Activated CD8-positive, alpha-beta memory T cell treated with anti-CD3 and anti-CD28 coated beads, Interleukin-2, amount 50 U/mL, for 4 hours (primary cell): ENCODE measurements around the gene ABTB2.

Source experiments
- DNase-seq: peaks from one replicate; pipeline ENCODE4 v3.0.0-alpha.2; 2020

The ABTB2 gene

DNA sequence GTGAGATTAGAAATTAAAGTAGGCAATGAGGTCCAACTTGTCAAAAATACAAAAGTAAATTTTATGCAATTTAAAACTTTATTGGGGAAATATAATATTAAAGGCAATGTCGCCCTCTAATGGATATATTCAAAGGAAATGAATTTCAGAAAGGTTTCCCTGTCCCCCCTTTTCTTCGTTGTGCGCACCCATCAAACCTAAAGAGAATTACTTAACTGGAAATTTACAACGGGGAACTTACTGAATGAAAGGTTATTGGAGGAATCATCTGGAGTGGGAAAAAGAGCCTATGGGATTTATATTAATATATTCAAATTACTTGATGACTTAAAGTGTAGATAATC, 1.7 kb upstream of the ABTB2 start:
- peak; percentile 20 for DNase-seq

DNA sequence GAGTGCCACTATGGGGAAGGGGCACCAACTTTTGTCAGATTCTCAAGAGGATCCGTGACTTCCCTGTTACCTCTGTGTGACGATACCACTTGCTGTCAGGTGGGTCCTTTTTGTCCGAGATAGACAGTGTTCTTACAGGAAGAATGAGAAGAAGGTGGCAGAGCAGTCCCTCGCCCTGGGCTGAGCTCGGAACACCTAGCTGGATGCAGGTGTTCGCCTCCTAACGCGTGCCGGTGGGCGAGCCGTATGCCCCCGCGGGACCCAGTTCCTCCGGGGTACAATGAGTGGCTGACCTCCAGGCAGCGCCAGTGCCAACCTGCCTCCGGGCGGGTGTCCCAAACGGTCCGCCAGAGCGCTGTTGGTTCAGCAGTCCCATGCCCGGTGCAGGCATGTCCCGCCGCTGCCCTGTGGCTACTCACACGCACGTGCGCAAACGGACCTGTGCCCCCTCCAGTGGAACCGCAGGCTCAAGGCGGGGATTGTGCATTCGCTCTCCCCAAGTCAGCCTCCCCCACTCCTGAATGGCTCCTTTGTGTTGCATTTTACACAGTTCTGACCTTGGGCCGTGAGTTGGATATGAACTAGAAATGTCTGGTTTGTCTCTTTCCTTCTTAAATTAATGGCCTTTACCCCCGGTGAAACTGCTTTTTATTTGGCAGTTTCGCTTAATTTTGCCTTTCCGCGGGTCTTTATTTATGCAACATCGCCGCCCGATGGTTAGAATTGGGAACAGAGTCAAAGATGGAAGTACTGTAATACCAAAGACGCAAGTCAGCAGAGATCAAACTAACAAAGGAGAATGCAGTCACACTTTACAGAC, 1.1 kb upstream of the ABTB2 start:
- peak; percentile 74 for DNase-seq

DNA sequence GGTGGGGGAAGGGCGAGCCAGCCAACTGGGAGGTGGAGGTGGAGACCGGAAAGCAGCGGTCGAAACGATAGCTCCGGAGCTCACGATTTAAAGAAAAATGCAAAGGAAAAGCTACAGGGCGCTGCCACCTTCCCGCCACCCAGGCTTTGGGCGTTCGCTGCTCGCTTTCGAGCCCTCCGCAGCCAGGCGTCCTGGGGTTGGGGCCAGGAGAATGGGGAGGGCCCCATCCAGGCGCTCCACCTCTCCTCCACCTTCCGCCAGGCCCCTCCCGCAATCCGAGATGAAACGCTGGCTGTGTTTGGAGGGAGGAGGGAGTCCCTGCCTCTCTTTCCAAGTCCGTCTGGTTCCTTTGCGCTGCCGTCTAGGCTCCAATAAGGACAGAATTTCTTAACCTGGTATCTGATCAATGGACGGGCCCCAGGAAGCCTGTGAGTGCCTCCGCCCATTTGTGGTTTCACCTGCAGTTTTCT, 483 bp upstream of the ABTB2 start:
- no peak for DNase-seq

DNA sequence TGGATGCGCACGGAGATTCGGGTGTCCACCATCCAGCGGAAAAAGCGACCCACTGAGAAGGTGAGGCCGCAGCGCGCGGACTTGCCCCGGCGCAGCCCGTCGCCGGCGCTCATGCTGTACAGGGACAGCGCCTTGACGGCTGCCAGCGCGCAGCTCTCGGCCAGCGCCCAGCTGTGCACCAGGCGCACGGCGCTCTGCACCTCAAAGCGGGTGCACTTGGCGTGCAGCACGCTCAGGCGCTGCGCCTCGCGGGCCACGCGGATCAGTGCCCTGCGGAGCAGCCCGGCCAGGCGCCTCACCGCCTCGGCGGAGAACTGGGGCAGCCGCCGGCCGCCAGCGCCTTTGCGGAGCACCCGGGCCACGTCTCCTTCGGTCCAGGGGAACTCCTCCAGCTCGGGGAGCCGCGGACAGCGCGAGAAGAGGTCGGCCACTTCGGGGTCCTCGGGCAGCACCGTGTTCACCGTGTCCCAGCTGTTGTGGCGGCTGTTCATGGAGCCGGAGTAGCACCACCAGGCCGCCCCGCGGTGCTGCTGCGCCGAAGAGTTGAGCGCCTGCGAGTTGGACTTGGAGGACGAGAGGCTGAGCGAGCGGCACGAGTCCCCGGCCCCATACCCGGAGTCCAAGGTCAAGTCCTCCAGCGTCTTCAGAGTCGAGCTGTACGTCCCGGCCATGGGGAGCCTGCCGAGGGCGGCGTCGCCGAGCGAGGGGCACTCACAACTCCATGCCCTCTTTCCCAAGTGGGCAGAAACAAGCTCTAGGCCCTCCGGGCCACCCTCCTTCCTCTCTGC, 703 bp downstream of the ABTB2 start:
- DNase-seq, result peak; percentile 51

DNA sequence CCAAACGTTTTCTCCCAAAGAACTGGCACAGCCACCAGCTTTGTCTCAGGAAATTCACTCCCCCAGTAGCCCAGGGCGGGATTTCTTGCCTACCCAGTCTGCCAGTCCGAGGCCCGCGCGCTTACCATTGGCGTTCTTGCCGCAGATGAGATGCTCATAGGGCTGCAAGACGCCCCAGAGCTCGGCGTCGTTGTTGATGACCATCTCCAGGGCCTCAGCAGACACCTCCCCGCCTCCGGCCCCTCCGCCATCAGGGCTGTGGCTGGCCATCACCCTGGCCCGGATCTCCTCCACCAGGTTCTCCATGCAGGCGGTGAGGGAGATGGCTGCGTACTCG, 1.3 kb downstream of the ABTB2 start:
- DNase-seq, result peak; percentile 19

DNA sequence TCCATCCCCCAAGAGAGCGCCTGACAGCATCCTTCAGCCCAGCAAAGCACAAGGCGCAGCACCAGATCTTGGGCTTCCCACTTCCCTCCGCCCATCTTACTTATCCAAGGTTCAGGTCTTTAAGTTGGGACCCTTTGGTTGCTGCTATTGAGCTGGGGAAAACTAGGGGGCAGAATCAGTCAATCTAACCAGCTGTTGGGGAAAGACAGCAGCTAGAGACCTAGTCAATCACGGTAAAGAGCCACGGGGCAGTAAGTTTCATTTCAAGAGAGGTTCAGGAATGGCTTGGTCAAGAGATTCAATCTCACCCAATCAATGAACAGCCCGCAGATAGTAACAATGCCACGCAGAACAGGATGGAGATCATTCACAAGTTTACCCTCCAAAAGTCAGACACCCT, 1.7 kb downstream of the ABTB2 start:
- DNase-seq, result no peak

DNA sequence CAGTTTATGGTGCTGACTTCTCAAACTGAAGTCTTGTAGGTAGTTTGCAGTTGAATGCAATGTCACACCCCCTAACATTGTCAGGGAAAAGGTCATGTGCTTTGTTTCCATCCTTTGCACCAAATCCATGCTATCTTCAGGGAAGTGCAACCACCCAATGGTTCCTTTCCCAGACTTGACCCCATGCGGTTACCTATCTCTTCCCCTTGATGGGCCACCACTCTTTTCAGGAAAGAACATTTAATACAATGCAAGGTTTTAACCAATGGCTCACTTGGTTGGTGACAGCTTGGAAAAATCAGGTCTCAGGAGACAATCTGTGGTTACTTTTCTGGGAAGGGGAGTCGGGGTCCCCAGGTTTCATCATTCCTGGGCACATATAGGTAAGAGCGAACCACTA, 2.1 kb downstream of the ABTB2 start:
- DNase-seq, result no peak

DNA sequence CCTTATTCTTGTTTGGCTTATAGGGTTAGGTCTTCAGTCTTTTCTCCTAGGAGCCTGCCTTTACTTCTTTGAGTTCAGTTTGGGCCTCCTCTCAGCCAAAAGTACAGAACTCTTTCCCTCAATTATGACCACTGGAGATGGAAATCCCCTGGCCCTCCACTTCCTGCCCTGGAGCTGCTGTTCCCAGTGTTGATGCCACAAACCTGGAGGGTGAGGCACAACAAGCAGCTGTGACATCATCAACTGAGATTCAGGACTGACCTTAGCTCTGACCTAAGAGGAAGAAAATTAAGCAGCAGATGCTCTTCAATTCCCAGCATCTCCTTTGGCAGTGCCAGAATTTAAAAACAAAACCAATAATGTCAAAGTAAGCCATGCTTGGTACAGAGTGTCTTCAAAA, 3.0 kb downstream of the ABTB2 start:
- DNase-seq, result no peak

DNA sequence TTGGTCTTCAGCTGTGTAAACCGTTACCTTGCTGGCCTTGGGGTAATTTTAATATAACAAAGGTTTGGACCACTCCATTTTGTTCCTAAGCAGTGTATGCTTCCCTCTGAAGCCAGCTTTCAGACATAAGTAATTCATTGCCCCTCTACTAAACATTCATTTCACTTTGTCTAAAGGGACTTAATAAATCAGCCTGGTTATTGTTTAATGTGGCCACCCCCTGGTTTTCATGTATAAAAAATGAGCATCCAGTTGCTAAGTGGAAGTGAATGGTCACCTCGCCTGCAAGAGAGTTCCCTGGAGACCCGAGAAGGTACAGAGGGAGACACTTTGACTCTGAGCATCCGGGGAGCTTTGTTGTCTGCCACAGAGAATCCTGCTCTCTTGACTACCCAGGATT, 3.9 kb downstream of the ABTB2 start:
- DNase-seq, result no peak

DNA sequence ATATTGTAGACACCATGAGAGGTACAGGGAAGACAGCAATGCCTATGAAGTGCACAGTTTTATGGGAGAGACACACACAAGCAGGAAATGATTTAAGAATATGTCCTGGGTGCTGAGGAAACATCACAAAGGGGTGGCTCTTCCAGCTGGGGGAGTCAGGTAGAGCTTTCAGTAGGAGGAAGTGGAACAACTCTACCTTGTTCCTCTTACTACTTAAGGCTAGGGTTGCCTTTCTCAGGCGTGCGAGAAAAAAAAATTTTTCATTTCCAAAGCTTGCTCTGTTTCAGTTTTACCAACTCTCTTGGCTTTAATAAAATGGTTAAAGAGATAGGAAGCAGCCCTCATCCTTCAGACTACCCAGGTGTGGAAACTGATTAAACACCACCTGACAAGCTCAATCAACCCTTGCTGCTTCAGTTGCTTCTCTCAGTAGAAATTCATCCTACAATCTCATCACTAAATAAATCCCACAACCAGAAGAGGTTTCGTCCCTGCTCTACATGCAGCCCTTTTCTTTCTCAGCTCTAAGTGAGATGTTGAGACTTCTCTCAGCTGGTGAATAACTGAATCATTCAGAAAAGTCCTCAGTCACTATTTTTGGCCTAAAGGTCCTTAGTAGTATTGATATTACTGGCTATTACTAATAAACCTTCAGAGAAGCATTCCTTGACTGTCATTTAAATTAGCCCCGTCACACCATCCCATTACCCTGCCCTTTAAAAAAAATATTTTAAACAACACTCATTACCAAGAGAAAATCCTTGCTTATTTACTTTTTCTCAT, 5.9 kb downstream of the ABTB2 start:
- DNase-seq, result no peak

DNA sequence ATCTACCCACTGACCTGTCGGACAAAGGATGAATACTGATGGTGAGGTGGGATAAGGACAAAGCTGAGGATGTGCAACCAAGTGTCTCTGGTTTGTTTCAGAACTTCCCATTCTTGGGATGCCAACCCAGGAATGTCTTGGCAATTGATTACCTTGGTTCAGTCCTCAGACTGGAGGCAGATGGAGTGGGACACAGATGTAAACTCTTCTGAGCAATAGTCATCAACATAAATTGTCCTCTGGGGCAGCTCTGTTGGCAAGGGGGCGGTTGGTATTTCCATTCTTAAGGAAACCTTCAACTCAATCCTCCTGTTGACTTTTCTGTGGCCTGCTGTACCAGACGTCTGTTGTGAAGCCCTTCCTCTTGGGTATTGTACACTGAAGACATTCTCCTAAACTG, 6.8 kb downstream of the ABTB2 start:
- DNase-seq, result no peak

DNA sequence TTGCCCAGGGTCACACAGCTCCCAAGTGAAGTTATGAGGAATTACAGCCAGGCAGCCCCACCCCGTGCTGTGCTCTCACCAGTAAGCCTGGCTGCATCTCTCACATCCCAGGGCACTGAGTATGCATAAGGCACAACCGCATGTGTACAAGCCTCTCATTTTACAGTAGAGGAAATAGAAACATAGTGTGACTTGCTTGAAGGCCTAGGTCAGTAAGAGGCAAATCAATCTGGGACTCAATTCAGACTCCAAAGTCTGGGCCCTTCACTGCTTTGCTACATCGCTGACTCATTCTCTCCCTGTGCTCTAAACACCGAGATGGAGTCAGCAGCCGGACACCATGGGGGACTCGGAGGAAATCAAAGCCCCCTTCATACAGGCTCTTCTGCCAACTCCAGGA, 7.9 kb downstream of the ABTB2 start:
- DNase-seq, result no peak

DNA sequence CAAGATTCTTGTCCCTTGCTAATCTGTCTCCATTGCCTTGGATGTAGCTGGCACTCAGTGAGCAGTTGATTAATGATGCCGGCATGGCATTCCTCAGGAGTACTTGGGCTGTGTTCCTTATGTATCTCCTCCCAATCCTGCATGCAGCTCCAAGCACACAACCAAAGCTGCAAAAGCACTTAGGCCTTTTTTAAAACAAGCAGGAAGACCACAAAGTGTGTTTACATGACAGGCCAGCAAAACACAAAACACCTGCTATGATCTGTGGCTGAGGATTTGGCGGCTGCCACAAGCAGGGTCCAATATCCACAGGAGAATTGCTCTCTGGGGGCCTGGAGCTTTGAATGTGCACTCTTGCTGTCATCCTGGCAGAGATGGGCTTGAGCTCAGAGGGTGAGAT, 8.9 kb downstream of the ABTB2 start:
- no peak for DNase-seq

DNA sequence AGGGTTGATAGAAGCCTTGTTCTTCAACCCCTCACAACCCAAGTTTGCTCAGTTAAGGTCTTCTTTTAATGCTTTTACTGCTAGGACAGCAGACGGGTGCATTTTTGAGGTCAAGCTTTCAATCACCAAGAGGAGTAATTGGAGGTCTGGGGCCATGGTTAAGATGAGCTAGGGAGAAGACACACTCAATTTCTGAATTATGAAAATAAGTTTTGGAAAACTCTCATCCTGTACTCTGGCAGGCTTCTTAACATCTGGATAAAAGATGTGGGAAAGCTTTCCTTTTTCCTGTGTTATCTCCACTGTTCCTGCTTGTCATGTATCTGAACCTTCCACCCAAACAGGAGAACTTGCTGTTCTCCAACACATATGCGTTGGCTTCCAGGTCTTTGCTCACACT, 9.7 kb downstream of the ABTB2 start:
- no peak for DNase-seq

DNA sequence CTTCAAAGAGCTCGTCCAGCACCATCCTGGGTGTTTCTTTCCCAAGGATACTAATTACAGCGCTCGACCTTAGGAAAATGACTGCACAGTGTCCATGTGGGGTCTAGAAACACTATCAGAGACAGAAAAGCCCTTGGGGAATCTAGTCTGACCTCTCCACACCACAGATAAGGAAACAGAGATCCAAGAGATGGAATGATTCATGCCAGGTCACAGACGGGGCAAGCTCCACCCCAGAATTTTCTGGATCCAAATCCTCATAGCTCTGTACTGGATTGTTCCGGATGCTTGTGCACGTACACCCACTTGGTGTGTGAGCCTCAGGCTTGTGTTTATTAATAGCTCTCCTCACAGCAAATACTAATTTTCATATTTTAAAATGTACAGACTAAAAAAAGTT, 11.3 kb downstream of the ABTB2 start:
- DNase-seq, result no peak

DNA sequence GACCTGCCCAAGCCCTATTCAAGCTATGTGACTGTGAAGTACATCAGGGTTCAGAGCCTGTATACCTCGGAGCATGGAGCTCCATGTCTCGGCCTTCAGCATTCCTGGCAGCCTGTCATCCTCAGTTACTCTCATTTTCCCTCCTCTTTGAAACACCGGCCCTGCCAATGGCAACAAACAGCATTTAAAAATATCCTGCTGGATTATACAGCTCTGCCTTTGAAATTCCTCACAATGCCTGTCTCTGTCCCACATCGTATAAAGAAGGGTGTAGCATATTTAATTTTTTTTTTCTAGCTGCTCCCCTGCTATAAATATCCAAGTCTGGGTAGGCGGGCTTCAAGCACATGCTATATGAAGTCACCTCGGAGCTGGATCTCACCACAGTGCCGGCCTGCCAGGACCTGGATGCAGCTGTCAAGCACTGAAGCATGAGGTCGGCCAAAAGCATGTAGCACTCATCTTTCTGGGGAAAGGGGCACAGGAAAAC, 11.8 kb downstream of the ABTB2 start:
- no peak for DNase-seq

DNA sequence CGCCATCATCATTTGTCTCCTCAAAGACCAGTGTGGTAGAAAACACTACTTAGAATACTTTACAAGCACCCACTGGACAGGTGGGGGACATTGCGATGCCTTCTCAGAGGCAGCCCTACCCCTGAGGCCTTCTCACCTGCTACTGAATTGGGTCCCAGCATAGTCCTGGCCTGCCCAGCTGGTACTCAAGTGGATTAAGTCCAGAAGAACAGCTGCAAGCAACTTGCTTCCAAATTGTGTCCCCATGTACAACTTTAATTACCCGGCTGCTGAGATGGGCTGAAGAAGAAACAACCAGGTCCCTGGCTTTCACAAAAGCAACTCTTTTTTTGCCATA, 12.3 kb downstream of the ABTB2 start:
- DNase-seq, result no peak

DNA sequence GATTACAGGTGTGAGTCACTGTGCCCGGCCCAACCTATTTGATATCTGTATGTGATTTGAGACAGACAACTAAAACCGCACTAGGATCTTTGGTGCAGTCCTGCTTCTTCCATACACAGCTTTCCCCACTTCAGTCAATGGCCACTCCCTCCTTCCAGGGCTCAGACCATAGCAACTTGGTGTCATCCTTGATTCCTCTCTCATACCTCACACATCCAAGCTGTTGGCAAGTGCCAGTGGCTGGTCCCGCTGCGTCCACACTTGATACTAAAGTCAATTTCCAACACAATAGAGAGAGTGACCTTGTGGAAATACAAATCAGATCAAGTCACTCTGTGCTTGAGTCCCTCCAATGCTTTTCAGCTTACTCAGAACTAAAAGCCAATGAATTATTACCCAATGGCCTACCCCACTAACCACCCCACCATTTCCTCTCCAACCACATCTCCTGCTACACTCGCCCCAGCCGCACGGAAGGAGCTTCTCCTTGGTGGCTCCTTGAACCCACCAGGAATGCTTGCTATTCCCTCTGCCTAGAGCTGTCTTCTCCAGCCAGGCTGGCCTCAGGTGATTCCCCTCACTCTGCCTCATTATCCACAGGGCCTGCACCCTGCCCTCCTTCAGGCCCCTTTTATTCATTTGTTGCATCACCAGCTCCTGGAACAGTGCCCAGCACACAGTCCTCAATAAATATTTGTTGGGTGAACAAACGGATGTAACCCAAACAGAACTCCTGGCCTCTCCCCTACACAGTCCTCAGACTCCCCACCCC, 12.9 kb downstream of the ABTB2 start:
- DNase-seq, result no peak

DNA sequence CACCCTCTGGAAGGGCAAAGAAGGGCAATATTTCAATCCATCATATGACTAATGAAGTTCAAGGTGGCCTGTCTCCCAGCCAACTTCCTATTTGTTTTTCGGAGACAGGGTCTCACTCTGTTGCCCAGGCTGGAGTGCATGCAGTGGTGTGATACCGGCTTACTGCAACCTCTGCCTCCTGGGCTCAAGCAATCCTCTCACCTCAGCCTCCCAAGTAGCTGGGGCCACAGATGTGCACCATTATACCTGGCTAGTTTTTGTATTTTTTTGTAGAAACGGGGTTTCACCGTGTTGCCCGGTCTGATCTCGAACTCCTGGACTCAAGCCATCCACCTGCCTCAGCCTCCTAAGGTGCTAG, 13.4 kb downstream of the ABTB2 start:
- DNase-seq, result no peak

DNA sequence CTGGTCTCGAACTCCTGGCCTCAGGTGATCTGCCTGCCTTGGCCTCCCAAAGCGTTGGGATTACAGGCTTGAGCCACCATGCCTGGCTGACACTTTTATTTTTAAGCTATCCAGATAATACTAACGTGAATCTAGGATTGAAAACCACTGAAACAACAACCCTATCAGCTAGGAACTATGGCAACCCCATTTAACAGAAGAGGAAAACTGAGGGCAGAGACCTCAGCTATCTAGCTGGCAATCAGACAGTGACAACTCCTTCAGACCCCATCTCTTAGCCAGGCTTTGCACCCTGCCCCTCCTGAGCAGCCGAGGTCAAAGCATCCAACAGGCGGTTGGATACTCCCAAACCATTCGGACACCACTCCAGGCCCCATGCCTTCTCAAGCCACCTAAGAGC, 14.1 kb downstream of the ABTB2 start:
- DNase-seq, result no peak

DNA sequence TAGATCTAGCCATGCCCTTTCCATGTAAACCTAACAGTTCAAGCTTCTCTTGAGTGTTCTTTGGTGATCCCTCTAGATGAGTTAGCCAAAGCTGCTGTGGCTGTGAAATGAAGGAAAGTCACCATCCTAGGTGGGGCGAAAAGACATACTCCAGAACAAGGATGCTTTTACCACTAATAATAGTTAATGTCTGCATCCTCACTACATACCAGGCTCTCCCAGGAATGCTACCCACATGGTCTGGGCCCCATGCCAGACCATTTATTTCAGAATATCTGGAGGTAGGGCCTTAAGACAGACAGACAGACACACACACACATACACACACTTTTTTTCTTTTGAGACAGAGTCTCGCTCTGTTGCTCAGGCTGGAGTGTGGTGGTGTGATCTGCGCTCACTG, 14.7 kb downstream of the ABTB2 start:
- no peak for DNase-seq

DNA sequence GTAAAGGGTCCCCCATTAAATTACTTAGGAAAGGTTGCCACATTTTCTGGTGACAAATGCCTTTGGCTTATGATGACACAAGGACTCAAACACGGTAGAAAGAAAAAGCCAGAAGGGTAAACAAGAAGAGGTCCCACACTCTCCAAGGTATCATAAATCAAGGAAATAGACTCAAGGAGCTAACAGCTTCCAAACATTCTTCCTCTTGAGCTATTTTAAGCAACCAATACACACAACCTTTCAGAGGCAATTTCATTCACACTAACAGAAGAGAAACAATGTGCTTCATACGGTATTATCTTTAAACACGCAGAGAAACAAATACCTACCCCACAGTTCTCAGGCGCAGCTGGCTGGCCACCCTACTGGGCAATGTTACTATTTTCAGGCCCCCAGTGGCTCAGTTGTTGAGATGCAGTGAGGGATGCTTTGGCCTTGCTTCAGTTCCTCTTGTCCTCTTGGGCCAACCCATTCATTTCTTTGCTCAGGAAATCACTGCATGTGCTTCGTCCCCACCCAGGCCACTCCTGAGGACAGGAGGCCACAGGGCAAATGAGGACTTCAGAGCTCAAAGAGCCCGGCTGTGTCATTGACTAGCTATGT, 15.8 kb downstream of the ABTB2 start:
- DNase-seq, result no peak

DNA sequence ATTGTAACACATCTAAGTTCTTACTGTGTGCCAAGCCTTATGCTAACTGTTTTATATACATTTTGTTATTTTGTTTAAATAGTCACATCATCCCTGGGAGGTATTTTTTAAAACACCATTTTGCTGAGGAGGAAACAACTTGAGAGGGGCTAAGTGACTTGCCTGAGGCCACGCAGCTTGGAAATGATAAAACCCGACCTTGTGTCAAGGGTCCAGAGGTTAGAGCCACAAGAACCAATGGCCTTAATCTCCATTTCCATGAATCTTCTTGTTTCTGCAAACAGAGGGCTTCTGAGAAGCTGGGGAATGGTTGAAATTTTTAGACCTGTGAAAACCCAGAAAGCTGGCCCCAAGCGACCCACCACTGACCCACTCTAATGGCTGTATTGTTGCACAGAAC, 16.7 kb downstream of the ABTB2 start:
- no peak for DNase-seq
